A549 treated with RU486 at 1 μM for 4 hours (cell line): ENCODE measurements around the gene RANBP3L. TPM values are rescaled to one million over a fixed set of nuclear protein-coding genes. Genes with fewer than 3 reads are reported as not detected.

ENCODE experiments used
- total RNA-seq: library from RNA; stranded (reverse); fragments of 200-300 nt; extraction: Qiagen RNA extraction; gene quantifications from 5 replicates; pipeline ENCODE4 v1.2.3, GENCODE V29; 2022; ENCODE audit warnings: low read depth

Gene RANBP3L
- total RNA-seq = not detected in 5 replicates

GRCh38 chr5:36301858-36302603 lies at the start of gene RANBP3L:
TSS of gene RANBP3L (minus strand) at chr5:36301902. CDS start at chr5:36301416, 486 bp downstream.

GRCh38 chr5:36241631-36242533 lies 59.8 kb downstream of the RANBP3L start, which contains the start of gene NADK2:
TSS of gene NADK2 (minus strand) at chr5:36241925. CDS start at chr5:36241798, 127 bp downstream.

Other genes starting within 250 kb of the RANBP3L start
- not detected in 5 replicates for gene UGT3A2, start 235.0 kb downstream of the RANBP3L start, total RNA-seq
- 0.93 to 2.5 TPM (median 1.6 TPM) in 5 replicates for gene LMBRD2, start 150.0 kb downstream of the RANBP3L start, total RNA-seq
- 17.0 to 22.7 TPM (median 19.0 TPM) in 5 replicates for gene SKP2, start 149.8 kb downstream of the RANBP3L start, total RNA-seq
- gene NADK2, start 60.0 kb downstream of the RANBP3L start, total RNA-seq = 7.2 to 12.8 TPM (median 12.3 TPM) in 5 replicates